ENCODE data around the gene SMARCC1.

SMARCC1 gene

GRCh38 chr3:47630810-47631209, 150.9 kb downstream of the SMARCC1 start:
- DNase-seq (ENCODE audit: low spot score) = no peak

- DNase-seq (ENCODE audit: low spot score) = no peak
Measured at GRCh38 chr3:47629770-47630169, 151.9 kb downstream of the SMARCC1 start.

DNA sequence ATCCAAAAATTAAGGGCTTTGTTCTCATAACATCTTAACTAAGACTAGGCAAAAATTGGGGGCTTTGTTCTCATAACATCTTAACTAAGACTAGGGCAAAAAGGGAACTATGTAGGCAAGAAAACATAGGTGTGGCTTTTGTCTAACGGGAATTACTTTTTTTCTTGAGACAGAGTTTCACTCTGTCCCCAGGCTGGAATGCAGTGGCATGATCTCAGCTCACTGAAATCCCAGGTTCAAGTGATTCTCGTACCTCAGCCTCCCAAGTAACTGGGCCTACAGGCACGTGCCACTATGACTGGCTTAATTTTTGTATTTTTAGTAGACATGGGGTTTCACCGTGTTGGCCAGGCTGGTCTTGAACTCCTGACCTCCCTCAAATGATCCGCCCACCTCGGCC, 153.3 kb downstream of the SMARCC1 start:
- no peak for DNase-seq (ENCODE audit: low spot score)

DNA sequence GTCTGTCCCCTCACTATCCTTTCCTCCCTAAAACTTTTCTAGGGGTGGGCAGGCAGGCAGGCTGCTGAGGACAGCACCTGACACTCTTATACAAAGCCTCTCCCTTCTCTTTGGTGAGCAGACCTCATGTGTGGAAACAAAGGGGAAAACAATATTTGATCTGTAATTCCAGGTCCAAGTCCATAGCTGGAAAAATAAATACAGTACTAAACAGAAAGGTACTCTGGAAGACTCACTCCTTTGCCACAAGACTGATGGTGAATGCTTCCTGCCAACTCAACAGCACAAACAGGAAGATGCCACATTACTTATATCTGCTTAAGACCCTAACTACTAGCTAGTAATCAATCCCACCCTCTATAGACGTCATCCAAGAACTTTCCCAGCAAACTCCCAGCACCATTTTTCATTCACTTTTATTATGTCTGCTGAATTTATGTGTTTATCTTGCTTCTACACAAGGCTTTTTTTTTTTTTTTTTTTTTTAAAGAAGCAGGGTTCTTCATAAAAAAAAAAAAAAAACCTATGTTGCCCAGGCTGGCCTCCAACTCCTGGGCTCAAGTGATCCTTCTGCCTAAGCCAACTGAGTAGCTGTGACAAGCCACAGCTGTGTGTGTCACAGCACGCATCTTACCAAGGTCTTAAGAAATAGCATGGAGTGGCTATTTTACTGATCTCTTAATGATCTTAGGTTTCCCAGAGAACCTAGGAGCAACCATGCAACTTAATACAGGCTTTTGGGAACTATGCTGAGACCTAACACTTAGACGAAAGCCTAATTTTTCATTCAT, 158.8 kb downstream of the SMARCC1 start:
- DNase-seq (ENCODE audit: low spot score) = no peak

DNA sequence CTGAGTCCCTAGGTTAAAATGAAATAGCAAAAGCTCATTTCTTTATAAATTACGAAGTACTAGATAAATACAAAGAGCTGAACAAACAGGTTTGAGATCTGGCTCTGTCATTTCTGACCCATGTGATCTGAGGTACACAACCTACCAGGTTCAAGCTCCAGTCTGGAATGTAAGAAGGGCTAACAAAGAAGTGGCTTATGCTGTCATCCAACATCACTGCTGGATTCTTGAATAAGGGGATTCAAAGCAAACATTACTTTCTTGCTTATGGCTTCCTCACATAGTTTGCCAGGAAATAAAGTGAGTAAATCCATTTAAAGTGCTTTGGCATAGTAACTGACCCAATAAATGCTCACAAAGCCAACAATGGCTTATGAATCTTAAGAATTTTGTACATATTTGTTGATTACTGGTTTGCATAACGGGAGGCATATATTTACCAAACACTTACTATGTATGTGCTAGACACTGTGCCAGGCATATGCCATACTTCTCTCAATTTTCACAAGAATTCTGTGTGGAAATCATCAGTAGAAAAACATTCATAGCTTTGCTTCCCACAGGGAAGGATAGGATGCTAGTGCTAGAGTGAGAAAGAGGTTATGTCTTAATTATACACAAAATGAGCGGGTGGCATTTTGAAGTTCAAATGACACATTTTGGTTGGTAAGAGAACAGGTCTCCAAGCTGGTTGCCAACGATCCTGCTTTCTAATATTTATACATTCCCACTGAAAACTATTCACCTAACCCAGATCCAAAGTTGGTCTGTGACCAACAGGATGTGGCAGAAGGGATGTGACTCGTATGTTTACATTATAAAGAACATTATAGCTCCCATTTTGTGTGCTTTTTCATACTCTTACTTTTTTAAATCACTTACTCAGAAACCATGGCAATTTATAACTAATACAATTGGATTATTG, 164.3 kb downstream of the SMARCC1 start:
- DNase-seq (ENCODE audit: low spot score) = no peak

- DNase-seq (ENCODE audit: low spot score) = no peak
Measured at GRCh38 chr3:47614788-47615187, 166.9 kb downstream of the SMARCC1 start.

DNA sequence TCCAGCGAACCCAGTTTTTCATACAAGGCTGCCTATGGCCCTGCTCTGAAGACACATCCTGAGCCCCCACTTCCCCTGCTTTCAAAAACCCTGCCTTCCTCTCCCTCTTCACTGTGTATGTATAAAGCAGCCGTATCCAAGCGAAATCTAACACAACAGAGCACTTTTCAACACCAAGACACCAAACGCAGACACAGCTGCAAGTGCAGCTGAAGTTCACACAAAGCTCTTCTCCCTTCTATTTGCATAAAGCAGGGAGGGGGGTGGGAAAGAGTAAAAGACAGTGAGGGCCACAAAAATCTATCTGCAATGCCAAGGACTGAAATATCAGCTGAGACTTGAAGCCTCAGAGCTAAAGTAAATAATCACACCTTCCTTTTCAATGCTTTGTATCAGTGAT, 168.0 kb downstream of the SMARCC1 start:
- DNase-seq (ENCODE audit: low spot score) = no peak

DNA sequence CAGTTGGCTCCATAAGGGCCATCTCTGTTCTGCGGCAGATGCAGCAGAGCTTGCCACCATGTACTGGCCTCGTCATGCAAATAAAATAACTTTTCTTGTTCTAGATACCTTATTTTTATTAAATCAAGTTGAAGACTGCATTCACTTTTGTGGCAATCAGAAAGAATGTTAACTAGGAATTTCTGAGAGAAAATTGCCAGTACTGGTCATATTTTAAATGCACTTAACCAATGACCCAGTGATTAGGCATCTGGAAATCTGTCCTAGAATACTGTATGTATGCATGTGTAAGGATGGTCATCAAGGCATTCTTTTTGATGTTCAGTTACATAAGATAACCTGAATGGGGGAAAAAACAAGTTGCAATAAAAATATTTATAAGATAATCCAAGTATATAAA, 168.8 kb downstream of the SMARCC1 start:
- DNase-seq (ENCODE audit: low spot score) = no peak

DNA sequence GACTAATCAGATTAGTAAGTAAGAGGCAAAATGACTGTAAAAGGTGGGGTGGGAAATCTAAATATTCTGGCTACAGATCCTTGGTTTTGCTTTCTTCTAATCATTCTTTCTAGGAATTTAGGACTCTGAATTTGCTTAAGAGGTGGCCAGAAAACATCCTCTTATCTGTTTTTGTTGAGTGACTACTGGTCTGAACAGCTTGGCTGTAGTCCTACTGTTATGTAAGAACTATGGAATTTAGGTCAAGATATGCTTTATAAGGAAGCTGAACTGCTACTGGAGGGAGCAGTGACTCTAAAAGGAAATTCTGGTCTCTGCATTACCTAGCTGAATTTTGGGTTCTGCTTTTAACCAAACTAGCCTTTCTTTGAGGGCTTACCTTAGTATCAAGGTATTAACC, 169.5 kb downstream of the SMARCC1 start:
- no peak for DNase-seq (ENCODE audit: low spot score)

DNA sequence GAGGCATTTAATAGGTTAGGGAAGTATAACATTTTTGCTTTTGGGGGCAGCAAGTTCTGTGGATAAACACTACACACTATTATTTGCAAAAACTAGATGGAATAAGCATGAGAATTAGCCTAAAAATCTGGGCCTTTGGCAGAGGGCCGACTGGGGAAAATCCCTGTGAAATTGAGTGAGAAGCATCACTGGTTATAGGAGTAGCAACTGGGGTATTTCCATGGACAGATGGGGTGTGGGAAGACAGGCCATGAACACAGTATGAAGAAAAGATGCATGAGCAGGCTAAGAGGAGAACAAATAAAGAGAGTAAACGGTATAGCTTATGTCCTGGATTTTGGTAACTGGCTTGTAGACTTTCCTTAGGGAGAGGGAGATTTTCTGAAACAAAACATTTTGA, 170.1 kb downstream of the SMARCC1 start:
- no peak for DNase-seq (ENCODE audit: low spot score)

GRCh38 chr3:47610583-47610982, 171.1 kb downstream of the SMARCC1 start:
- DNase-seq (ENCODE audit: low spot score) = no peak

DNA sequence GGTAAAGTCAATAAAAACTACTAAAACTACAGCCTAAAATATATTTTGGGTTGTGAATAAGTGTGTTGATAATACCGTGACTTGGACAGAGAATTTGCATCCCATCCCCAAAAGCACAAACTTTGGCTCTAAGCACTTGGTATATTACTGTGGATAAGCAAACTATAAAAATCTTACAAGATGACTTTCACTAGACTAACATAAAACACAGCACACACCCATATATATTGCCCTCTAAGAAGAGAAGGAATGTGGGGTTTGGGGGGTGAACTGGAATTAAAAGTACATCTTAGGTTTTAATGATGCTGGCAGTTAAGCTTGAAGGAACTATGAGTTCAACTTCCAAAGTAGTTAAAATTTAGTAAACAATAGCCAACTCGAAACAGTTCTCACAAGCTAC, 174.4 kb downstream of the SMARCC1 start:
- DNase-seq (ENCODE audit: low spot score) = no peak

- no peak for DNase-seq (ENCODE audit: low spot score)
Measured at GRCh38 chr3:47606165-47606564, 175.5 kb downstream of the SMARCC1 start.

DNA sequence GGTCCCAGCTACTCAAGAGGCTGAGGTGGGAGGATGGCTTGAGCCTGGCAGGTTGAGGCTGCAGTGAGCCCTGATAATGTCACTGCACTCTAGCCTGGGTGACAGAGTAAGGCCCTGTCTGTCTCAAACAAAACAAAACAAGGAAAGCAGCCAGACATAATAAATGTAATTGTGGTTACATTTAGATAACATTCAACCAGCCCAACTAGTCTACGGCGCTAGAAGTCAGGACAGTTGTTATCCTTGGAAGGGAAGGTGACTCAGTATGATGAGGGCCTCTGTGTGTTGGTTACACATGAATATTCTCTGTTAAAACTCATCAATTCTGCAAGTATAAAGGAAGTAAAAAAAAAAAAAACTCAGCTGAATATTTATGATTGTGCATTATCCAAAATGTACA, 176.0 kb downstream of the SMARCC1 start:
- DNase-seq (ENCODE audit: low spot score) = no peak

- no peak for DNase-seq (ENCODE audit: low spot score)
Measured at GRCh38 chr3:47604145-47604544, 177.5 kb downstream of the SMARCC1 start.

- no peak for DNase-seq (ENCODE audit: low spot score)
Measured at GRCh38 chr3:47603332-47603731, 178.4 kb downstream of the SMARCC1 start.

DNA sequence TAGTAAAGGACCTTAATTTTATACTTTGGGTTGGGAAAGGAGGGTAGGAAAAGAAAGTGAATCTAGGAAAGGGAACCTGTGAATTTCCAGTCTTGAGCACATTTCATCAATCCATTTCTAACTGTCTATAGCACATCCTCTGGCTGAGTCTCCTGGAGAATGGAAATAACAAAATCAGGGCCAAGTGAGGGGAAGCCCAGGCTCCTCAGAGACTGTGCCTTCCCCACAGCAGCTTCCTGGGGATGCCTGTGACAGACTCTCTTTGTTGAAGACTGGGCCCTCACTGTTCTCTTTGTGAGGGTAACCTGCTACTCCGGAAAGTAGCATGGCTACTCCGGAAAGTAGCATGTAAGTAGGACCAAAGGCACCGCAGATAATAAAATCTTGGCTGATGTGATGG, 180.4 kb downstream of the SMARCC1 start:
- DNase-seq (ENCODE audit: low spot score) = no peak

GRCh38 chr3:47594792-47595191, 186.9 kb downstream of the SMARCC1 start:
- DNase-seq (ENCODE audit: low spot score) = no peak

GRCh38 chr3:47592066-47592795, 189.5 kb downstream of the SMARCC1 start:
- no peak for DNase-seq (ENCODE audit: low spot score)

DNA sequence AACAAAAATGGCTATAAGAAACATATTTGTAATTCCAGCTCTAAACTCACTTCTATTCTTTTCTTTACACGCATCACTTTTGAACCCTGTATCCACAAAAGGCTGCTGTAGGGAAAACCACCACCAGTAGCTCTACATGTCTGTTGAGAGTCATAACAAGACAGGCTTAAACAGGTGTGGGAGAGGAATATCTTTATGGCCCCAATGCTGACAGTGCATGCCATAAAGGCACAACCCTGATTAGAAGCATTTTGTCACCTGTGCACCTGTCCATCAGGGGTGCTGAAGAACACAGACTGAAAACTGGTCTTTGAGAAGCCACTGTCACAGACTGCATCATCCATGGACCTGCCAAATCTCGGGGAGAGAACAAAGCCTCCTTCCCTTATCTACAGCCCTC, 191.5 kb downstream of the SMARCC1 start:
- no peak for DNase-seq (ENCODE audit: low spot score)

GRCh38 chr3:47588587-47588986, 193.1 kb downstream of the SMARCC1 start:
- no peak for DNase-seq (ENCODE audit: low spot score)

DNA sequence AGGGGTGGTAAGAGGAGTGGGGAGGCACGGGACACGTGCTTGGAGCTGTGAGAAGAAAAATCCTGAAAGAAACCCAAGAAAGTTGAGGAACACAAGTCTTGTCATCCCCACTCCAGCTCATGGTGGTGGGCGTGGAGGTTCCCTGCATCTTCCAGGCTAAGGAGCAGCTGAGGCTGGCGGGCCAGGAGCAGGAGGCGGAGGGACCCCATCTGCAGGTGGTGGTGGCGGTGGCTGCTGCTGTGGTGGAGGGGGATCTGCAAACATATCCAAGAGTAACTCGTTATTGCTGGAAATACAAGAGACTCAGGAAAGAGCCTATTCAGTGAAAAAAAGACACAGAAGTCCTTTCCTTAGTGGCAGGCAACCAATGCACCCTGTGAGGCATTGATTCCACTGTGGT, 193.6 kb downstream of the SMARCC1 start:
- DNase-seq (ENCODE audit: low spot score) = no peak

- DNase-seq (ENCODE audit: low spot score) = no peak
Measured at GRCh38 chr3:47586746-47587145, 194.9 kb downstream of the SMARCC1 start.

Measured in CD4-positive, alpha-beta T cell treated with Interleukin-15 for 4 hours (primary cell).